Esophagus muscularis mucosa (tissue), 4 donors: ENCODE data around the gene VDR.

Source experiments
- EP300 ChIP-seq: sonication (generic); formaldehyde crosslinking; IDR thresholded peaks from one replicate; pipeline ENCODE4 v1.6.1; 2017; ENCODE audit warnings: antibody characterized with exemption
- POLR2A ChIP-seq: fragments of 450-650 bp; IDR thresholded peaks from one replicate; pipeline ENCODE4 v1.6.1; 2017; ENCODE audit warnings: antibody characterized with exemption, moderate library complexity, mild to moderate bottlenecking, low read depth
- POLR2AphosphoS5 ChIP-seq, 2 donors: sonication (generic); formaldehyde crosslinking; IDR thresholded peaks; one replicate each; pipeline ENCODE4 v1.6.1; 2017; ENCODE audit warnings: antibody characterized with exemption in 2 of 2
- TF ChIP-seq, protein P1 (sequence below), 3 experiments: fragments of 200-600 bp in 2 of 3; fragments of 450-650 bp in 1 of 3; sonication (generic) in 2 of 3; IDR thresholded peaks; one replicate each; pipeline ENCODE4 v1.5.1; 2017 to 2019; ENCODE audit warnings: antibody characterized with exemption in 3 of 3, mild to moderate bottlenecking in 2 of 3, moderate library complexity in 1 of 3

DNA sequence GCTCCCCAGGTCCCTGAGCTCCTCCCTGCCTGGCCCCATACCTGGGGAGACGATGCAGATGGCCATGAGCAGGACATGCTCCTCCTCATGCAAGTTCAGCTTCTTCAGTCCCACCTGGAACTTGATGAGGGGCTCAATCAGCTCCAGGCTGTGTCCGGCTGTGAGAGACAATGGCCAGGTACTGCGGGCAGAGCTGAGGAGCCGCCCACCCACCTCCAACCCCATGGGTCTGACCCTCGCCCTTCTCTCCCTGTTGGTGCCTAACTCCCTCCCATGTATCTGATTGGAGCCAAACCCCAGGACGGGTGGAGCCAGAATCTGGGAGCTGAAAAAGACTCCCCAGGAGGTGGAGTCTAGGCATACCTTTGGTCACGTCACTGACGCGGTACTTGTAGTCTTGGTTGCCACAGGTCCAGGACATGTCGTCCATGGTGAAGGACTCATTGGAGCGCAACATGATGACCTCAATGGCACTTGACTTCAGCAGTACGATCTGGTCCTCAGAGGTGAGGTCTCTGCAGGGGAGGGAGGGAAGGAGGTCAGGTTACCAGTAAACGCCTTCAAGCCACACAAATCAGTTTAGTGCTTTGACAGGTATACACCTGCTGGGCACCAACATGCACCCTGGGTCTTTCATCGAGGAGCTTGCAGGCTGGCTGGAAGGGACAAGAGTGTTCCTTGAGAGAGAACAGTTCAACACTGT, 58.3 kb downstream of the VDR start:
- TF ChIP-seq, protein P1, sequence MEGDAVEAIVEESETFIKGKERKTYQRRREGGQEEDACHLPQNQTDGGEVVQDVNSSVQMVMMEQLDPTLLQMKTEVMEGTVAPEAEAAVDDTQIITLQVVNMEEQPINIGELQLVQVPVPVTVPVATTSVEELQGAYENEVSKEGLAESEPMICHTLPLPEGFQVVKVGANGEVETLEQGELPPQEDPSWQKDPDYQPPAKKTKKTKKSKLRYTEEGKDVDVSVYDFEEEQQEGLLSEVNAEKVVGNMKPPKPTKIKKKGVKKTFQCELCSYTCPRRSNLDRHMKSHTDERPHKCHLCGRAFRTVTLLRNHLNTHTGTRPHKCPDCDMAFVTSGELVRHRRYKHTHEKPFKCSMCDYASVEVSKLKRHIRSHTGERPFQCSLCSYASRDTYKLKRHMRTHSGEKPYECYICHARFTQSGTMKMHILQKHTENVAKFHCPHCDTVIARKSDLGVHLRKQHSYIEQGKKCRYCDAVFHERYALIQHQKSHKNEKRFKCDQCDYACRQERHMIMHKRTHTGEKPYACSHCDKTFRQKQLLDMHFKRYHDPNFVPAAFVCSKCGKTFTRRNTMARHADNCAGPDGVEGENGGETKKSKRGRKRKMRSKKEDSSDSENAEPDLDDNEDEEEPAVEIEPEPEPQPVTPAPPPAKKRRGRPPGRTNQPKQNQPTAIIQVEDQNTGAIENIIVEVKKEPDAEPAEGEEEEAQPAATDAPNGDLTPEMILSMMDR (IDR thresholded peaks at IDR 0.05): no peak
- TF ChIP-seq POLR2A (no peak), POLR2AphosphoS5 (IDR thresholded peaks at IDR 0.05) (no peak), EP300 (no peak)
